Measurements from ENCODE around the gene FXYD1.

- TF ChIP-seq, protein P1, sequence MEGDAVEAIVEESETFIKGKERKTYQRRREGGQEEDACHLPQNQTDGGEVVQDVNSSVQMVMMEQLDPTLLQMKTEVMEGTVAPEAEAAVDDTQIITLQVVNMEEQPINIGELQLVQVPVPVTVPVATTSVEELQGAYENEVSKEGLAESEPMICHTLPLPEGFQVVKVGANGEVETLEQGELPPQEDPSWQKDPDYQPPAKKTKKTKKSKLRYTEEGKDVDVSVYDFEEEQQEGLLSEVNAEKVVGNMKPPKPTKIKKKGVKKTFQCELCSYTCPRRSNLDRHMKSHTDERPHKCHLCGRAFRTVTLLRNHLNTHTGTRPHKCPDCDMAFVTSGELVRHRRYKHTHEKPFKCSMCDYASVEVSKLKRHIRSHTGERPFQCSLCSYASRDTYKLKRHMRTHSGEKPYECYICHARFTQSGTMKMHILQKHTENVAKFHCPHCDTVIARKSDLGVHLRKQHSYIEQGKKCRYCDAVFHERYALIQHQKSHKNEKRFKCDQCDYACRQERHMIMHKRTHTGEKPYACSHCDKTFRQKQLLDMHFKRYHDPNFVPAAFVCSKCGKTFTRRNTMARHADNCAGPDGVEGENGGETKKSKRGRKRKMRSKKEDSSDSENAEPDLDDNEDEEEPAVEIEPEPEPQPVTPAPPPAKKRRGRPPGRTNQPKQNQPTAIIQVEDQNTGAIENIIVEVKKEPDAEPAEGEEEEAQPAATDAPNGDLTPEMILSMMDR (IDR thresholded peaks at IDR 0.05), result no peak
- no peak for TF ChIP-seq POLR2A (IDR thresholded peaks at IDR 0.05)
These were observed 44.0 kb upstream of the FXYD1 start for GRCh38 chr19:35094656-35095055.

All from esophagus squamous epithelium (tissue), 4 donors.